HL-60 (cell line): ENCODE results near the gene IL17A.

ENCODE experiments used
- DNase-seq, 2 experiments: peaks; one replicate each; pipeline ENCODE4 v3.0.0-alpha.2; 2010 to 2020; ENCODE audit warnings: low read depth in 1 of 2, low spot score in 1 of 2
- H3K27ac ChIP-seq: fragments of 250-450 bp; sonication (Bioruptor Pico); replicated peaks from 2 replicates; pipeline ENCODE4 v1.5.1; 2020; ENCODE audit warnings: mild to moderate bottlenecking, moderate library complexity
- H3K27me3 ChIP-seq: fragments of 250-450 bp; sonication (Bioruptor Pico); 2 replicates; pipeline ENCODE4 v1.5.1; 2021; ENCODE audit warnings: mild to moderate bottlenecking, moderate library complexity; ENCODE audit not compliant: insufficient read depth, poor library complexity, severe bottlenecking
- H3K4me3 ChIP-seq: replicated peaks from 2 replicates; pipeline ENCODE4 v1.5.1; 2011; ENCODE audit warnings: mild to moderate bottlenecking, control low read depth, low read length; ENCODE audit not compliant: insufficient read depth
- GABPA ChIP-seq: IDR thresholded peaks from 2 replicates; pipeline ENCODE4 v1.6.1; 2012; ENCODE audit warnings: low read depth
- POLR2AphosphoS5 ChIP-seq: IDR thresholded peaks from 2 replicates; pipeline ENCODE4 v1.6.1; 2012; ENCODE audit warnings: low read depth
- SPI1 ChIP-seq: IDR thresholded peaks from 2 replicates; pipeline ENCODE4 v1.6.1; 2012; ENCODE audit warnings: low read depth, mild to moderate bottlenecking, borderline replicate concordance
- TF ChIP-seq, protein P1 (sequence below): IDR thresholded peaks from one replicate; pipeline ENCODE4 v1.5.1; 2011; ENCODE audit warnings: low read length, control low read depth, inconsistent platforms; ENCODE audit not compliant: insufficient read depth
- TF ChIP-seq, protein P2 (sequence below): IDR thresholded peaks from 2 replicates; pipeline ENCODE4 v1.6.1; 2012; ENCODE audit warnings: low read depth; ENCODE audit not compliant: insufficient replicate concordance

IL17A gene

DNA sequence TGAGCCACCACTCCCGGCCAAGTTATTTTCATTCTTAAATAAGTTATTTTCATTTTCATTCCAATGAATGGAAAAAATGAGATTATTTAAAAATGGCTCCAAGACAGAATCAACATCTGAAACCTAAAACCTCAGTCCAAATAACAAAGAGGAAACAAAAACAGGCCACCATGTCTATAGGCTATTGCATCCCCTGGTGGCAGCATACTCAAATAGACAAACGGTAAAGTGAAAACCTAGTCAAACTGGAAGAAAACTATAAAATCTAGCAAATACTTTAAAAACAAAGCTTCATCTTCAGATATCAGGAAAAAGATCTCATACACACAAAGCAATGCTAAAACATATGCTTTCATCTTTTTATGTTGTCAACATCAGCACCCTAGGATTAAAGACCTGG, 20.9 kb downstream of the IL17A start:
- no peak for DNase-seq

DNA sequence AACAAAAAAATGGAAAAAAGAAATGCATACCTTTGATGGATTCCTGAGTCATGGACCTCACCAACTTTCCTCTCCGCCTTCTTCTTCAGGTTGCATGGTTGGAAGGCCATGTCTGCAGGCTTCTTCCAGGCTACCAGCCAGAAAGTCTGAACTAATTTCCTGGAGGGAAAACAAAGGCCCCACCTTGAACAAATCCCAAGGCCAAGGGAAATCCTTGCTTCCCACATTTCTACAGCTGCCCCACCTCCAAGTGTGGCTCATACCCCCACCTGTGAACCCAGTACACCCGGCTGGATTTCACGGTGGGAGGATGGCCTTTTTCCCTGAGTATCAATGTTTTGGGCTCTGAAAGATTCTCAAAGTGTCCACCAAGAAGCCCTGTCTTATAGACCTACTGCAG, 22.4 kb downstream of the IL17A start:
- no peak for DNase-seq
- Histone ChIP-seq H3K27me3 (no peaks in the 10 kb centered on the region), H3K4me3 (no peak overlapping the region), H3K27ac (no peak overlapping the region)
- TF ChIP-seq POLR2AphosphoS5 = no peak

More for the DNA sequence above, 20.9 kb downstream of the IL17A start:
- Histone ChIP-seq H3K27me3 (no peaks in the 10 kb centered on the region), H3K27ac (no peak overlapping the region), H3K4me3 (no peak overlapping the region)
- TF ChIP-seq, protein P1, sequence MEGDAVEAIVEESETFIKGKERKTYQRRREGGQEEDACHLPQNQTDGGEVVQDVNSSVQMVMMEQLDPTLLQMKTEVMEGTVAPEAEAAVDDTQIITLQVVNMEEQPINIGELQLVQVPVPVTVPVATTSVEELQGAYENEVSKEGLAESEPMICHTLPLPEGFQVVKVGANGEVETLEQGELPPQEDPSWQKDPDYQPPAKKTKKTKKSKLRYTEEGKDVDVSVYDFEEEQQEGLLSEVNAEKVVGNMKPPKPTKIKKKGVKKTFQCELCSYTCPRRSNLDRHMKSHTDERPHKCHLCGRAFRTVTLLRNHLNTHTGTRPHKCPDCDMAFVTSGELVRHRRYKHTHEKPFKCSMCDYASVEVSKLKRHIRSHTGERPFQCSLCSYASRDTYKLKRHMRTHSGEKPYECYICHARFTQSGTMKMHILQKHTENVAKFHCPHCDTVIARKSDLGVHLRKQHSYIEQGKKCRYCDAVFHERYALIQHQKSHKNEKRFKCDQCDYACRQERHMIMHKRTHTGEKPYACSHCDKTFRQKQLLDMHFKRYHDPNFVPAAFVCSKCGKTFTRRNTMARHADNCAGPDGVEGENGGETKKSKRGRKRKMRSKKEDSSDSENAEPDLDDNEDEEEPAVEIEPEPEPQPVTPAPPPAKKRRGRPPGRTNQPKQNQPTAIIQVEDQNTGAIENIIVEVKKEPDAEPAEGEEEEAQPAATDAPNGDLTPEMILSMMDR = no peak
- TF ChIP-seq SPI1 = no peak
- no peak for TF ChIP-seq GABPA
- TF ChIP-seq, protein P2, sequence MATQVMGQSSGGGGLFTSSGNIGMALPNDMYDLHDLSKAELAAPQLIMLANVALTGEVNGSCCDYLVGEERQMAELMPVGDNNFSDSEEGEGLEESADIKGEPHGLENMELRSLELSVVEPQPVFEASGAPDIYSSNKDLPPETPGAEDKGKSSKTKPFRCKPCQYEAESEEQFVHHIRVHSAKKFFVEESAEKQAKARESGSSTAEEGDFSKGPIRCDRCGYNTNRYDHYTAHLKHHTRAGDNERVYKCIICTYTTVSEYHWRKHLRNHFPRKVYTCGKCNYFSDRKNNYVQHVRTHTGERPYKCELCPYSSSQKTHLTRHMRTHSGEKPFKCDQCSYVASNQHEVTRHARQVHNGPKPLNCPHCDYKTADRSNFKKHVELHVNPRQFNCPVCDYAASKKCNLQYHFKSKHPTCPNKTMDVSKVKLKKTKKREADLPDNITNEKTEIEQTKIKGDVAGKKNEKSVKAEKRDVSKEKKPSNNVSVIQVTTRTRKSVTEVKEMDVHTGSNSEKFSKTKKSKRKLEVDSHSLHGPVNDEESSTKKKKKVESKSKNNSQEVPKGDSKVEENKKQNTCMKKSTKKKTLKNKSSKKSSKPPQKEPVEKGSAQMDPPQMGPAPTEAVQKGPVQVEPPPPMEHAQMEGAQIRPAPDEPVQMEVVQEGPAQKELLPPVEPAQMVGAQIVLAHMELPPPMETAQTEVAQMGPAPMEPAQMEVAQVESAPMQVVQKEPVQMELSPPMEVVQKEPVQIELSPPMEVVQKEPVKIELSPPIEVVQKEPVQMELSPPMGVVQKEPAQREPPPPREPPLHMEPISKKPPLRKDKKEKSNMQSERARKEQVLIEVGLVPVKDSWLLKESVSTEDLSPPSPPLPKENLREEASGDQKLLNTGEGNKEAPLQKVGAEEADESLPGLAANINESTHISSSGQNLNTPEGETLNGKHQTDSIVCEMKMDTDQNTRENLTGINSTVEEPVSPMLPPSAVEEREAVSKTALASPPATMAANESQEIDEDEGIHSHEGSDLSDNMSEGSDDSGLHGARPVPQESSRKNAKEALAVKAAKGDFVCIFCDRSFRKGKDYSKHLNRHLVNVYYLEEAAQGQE = no peak
- no peak for TF ChIP-seq POLR2AphosphoS5

DNA sequence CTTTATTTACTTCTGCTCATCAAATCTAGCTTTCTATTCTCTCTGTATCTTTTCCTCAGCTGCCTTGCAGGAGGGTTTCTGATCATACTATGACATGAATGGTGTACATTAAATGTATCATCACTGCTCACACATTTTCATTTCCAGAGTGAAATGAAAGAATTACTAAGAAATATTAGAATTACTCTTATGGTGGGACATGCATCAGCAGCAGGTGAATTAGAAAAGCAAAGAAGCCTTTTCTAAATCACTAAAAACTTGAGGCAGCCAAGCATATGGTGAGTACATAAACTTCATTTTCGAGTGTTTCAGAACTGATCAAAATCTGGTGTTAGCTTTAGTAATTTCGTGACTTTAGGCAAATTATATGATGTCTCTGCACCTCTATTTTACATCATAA, 23.6 kb downstream of the IL17A start:
- no peak overlapping the region for H3K27ac ChIP-seq
- TF ChIP-seq GABPA = no peak
- TF ChIP-seq, protein P2 = no peak
- TF ChIP-seq, protein P1 = no peak
- no peak for TF ChIP-seq POLR2AphosphoS5
- TF ChIP-seq SPI1 = no peak
- DNase-seq = no peak
- no peak overlapping the region for H3K4me3 ChIP-seq
- no peaks in the 10 kb centered on the region for H3K27me3 ChIP-seq

DNA sequence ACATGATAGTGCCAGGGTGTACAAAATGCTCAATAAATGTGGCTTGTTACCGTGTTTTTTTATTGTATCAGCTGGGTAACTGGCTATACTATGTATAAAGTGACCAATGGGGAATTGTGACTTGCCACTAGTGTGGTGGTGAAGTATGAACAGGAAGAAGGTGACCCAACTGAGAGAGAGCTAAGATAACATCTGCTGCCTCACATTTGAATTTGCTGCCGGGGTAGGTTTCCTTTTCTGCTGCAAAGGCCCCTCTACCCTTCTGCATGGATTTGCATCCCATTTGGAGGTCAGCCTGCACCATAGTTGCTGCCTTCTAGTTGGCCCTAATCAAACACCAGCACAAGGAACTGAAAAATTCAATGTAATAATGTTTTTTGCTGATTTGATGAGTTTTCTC, 24.1 kb downstream of the IL17A start:
- TF ChIP-seq, protein P1 = no peak
- TF ChIP-seq SPI1 = no peak
- TF ChIP-seq, protein P2 = no peak
- Histone ChIP-seq H3K27ac (no peak overlapping the region), H3K4me3 (no peak overlapping the region), H3K27me3 (no peaks in the 10 kb centered on the region)
- DNase-seq = no peak
